OCI-M2 (cell line): Measurements from ENCODE around the gene NEK1.

Experiments
- DNase-seq: peaks from one replicate; lab custom pipeline; 2025; ENCODE audit not compliant: unreplicated experiment; lab: John Stamatoyannopoulos, UW

NEK1 gene

GRCh38 chr4:169611991-169612870, at the start of gene NEK1:
Gene NEK1 (minus strand): TSS chr4:169612583. CDS start chr4:169602630, 9,953 bp downstream.
- DNase-seq: peak; percentile 62

GRCh38 chr4:169661761-169662160, 49.4 kb upstream of the NEK1 start:
- DNase-seq: no peak

GRCh38 chr4:169660929-169661328, 48.5 kb upstream of the NEK1 start:
- no peak for DNase-seq

GRCh38 chr4:169659716-169660670, 47.6 kb upstream of the NEK1 start:
- peak; percentile 48 for DNase-seq

GRCh38 chr4:169658975-169659715, 46.8 kb upstream of the NEK1 start:
- DNase-seq: no peak

GRCh38 chr4:169658196-169658595, 45.8 kb upstream of the NEK1 start:
- DNase-seq: no peak

- DNase-seq: no peak
Measured at GRCh38 chr4:169657470-169658107, 45.2 kb upstream of the NEK1 start.

GRCh38 chr4:169655401-169655800, 43.0 kb upstream of the NEK1 start:
- no peak for DNase-seq

- DNase-seq: no peak
Measured at GRCh38 chr4:169652535-169652934, 40.2 kb upstream of the NEK1 start.

GRCh38 chr4:169650227-169650936, 38.0 kb upstream of the NEK1 start:
- no peak for DNase-seq

- no peak for DNase-seq
Measured at GRCh38 chr4:169649545-169650226, 37.3 kb upstream of the NEK1 start.

GRCh38 chr4:169645627-169646026, 33.2 kb upstream of the NEK1 start:
- DNase-seq: no peak

- DNase-seq: no peak
Measured at GRCh38 chr4:169644802-169645201, 32.4 kb upstream of the NEK1 start.

GRCh38 chr4:169640261-169640870, 28.0 kb upstream of the NEK1 start:
- DNase-seq: no peak

- no peak for DNase-seq
Measured at GRCh38 chr4:169634975-169635374, 22.6 kb upstream of the NEK1 start.

- no peak for DNase-seq
Measured at GRCh38 chr4:169632896-169633295, 20.5 kb upstream of the NEK1 start.

GRCh38 chr4:169630069-169630468, 17.7 kb upstream of the NEK1 start:
- no peak for DNase-seq

GRCh38 chr4:169628579-169628978, 16.2 kb upstream of the NEK1 start:
- DNase-seq: no peak

- no peak for DNase-seq
Measured at GRCh38 chr4:169627307-169627706, 14.9 kb upstream of the NEK1 start.
